ENCODE measurements around the gene NRROS.

- TF ChIP-seq POLR2A (IDR thresholded peaks at IDR 0.05) (no peak), CTCF (IDR thresholded peaks at IDR 0.05) (no peak)
These were observed 17.9 kb upstream of the NRROS start for GRCh38 chr3:196621611-196622010.

All from lower leg skin (tissue), 3 donors.